ENCODE data around the gene CYBA. TPM values are rescaled to one million over a fixed set of nuclear protein-coding genes. Genes with fewer than 3 reads are reported as not detected.

Gene CYBA
- total and polyA plus RNA-seq, 2 of the 13 experiments (the other 11 are each of a cell fraction or from before 2014, with no cell fraction given) = 196 to 250 TPM

DNA sequence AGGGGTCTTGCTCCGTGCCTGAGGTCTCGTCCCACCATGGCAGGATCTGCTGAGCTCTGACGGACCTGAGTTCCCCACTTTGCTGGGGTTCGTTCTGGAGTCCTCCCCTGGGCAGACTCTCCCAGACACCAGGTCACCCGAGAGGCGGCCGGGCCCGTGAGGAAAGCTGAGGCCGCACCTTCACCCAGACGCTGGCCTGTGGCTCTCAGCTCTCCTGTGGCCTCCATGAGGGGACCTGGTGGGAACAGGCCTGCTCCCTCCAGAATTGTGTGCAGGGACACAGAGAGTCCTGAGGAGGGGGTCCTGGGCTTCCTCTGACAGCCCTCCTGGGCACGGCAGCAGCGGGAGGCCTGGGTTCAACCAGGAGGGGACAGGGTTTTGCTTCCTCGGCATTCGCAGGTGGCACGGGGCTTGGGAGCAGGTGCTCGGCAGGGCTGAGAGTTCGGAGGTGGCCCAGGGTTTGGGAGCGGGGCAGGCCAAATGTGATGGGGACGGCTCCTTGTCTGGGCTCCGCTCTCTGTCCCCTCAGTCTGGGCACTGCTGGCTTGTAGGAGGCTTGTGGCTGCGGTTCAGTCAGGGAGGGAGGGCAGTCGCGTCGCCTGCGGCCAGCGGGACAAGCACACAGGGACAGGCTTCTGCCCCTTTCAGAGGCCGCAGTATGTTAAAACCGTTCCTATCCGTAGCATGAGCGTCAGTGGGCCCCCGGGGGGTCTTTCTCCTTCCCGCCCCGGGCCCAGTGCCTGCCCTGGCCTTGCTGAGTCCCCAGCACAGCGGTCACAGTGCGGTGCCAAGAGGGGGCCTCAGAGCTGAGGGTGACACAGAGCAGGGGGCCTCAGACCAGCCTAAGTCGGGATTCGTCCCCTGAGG is 43.6 kb upstream of the CYBA start (continued):
- TF ChIP-seq ZKSCAN1 (IDR thresholded peaks at IDR 0.05; ENCODE audit: low read length) (no peak), MAFF (IDR thresholded peaks at IDR 0.05; ENCODE audit: low read depth, low read length) (no peak), HOXA5 (CRISPR knock-in tag; IDR thresholded peaks at IDR 0.05) (no peak), MYC (CRISPR knock-in tag; IDR thresholded peaks at IDR 0.05; ENCODE audit: borderline replicate concordance) (0 out of 2 replicates have a peak, but pooled peaks have one; percentile 3), ZBTB38 (CRISPR knock-in tag; IDR thresholded peaks at IDR 0.05) (no peak), RBM39 (IDR thresholded peaks at IDR 0.05; ENCODE audit: low read depth, low read length, poor library complexity, severe bottlenecking) (no peak), ZSCAN21 (CRISPR knock-in tag; IDR thresholded peaks at IDR 0.05; ENCODE audit: borderline replicate concordance) (no peak), CEBPB (IDR thresholded peaks at IDR 0.05; ENCODE audit: borderline replicate concordance, low read depth, low read length) (no peak)
- TF ChIP-seq, protein P1, sequence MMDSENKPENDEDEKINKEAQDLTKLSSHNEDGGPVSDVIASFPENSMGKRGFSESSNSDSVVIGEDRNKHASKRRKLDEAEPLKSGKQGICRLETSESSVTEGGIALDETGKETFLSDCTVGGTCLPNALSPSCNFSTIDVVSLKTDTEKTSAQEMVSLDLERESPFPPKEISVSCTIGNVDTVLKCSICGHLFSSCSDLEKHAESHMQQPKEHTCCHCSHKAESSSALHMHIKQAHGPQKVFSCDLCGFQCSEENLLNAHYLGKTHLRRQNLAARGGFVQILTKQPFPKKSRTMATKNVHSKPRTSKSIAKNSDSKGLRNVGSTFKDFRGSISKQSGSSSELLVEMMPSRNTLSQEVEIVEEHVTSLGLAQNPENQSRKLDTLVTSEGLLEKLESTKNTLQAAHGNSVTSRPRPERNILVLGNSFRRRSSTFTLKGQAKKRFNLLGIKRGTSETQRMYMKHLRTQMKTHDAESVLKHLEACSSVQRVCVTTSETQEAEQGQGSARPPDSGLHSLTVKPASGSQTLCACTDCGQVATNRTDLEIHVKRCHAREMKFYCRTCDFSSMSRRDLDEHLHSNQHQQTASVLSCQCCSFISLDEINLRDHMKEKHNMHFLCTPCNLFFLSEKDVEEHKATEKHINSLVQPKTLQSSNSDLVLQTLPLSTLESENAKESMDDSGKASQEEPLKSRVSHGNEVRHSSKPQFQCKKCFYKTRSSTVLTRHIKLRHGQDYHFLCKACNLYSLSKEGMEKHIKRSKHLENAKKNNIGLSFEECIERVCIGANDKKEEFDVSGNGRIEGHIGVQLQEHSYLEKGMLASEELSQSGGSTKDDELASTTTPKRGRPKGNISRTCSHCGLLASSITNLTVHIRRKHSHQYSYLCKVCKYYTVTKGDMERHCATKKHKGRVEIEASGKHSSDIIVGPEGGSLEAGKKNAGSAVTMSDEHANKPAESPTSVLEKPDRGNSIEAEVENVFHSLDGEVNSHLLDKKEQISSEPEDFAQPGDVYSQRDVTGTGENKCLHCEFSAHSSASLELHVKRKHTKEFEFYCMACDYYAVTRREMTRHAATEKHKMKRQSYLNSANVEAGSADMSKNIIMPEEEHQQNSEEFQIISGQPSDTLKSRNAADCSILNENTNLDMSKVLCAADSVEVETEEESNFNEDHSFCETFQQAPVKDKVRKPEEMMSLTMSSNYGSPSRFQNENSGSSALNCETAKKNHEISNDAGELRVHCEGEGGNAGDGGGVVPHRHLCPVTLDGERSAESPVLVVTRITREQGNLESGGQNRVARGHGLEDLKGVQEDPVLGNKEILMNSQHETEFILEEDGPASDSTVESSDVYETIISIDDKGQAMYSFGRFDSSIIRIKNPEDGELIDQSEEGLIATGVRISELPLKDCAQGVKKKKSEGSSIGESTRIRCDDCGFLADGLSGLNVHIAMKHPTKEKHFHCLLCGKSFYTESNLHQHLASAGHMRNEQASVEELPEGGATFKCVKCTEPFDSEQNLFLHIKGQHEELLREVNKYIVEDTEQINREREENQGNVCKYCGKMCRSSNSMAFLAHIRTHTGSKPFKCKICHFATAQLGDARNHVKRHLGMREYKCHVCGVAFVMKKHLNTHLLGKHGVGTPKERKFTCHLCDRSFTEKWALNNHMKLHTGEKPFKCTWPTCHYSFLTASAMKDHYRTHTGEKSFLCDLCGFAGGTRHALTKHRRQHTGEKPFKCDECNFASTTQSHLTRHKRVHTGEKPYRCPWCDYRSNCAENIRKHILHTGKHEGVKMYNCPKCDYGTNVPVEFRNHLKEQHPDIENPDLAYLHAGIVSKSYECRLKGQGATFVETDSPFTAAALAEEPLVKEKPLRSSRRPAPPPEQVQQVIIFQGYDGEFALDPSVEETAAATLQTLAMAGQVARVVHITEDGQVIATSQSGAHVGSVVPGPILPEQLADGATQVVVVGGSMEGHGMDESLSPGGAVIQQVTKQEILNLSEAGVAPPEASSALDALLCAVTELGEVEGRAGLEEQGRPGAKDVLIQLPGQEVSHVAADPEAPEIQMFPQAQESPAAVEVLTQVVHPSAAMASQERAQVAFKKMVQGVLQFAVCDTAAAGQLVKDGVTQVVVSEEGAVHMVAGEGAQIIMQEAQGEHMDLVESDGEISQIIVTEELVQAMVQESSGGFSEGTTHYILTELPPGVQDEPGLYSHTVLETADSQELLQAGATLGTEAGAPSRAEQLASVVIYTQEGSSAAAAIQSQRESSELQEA (CRISPR knock-in tag; IDR thresholded peaks at IDR 0.05; ENCODE audit: not compliant biosample characterization) = peak; percentile 73
- TF ChIP-seq, protein P2, sequence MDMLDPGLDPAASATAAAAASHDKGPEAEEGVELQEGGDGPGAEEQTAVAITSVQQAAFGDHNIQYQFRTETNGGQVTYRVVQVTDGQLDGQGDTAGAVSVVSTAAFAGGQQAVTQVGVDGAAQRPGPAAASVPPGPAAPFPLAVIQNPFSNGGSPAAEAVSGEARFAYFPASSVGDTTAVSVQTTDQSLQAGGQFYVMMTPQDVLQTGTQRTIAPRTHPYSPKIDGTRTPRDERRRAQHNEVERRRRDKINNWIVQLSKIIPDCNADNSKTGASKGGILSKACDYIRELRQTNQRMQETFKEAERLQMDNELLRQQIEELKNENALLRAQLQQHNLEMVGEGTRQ (IDR thresholded peaks at IDR 0.05; ENCODE audit: low read depth, low read length) = no peak
- TF ChIP-seq, protein P2 (CRISPR knock-in tag; IDR thresholded peaks at IDR 0.05; ENCODE audit: borderline replicate concordance) = no peak
